Endothelial cell (in vitro differentiated cells): ENCODE measurements around the gene TK1. TPM values are rescaled to one million over a fixed set of nuclear protein-coding genes. Genes with fewer than 3 reads are reported as not detected.

Experiments
- DNase-seq: peaks from one replicate; pipeline ENCODE4 v3.0.0; 2021; ENCODE audit warnings: low spot score
- H3K27ac Mint-ChIP-seq: one replicate; pipeline ENCODE4 v1.8.0; 2021; ENCODE audit warnings: mixed read lengths, inconsistent platforms; ENCODE audit not compliant: unreplicated experiment
- H3K27me3 Mint-ChIP-seq: one replicate; pipeline ENCODE4 v1.8.0; 2021; ENCODE audit warnings: mild to moderate bottlenecking, moderate library complexity, mixed read lengths, inconsistent platforms; ENCODE audit not compliant: unreplicated experiment
- H3K36me3 Mint-ChIP-seq: one replicate; pipeline ENCODE4 v1.8.0; 2021; ENCODE audit warnings: mild to moderate bottlenecking, low read depth, mixed read lengths, inconsistent platforms; ENCODE audit not compliant: unreplicated experiment
- H3K4me1 Mint-ChIP-seq: one replicate; pipeline ENCODE4 v1.8.0; 2021; ENCODE audit warnings: mild to moderate bottlenecking, mixed read lengths, inconsistent platforms; ENCODE audit not compliant: unreplicated experiment
- H3K4me3 Mint-ChIP-seq: one replicate; pipeline ENCODE4 v1.8.0; 2021; ENCODE audit warnings: mild to moderate bottlenecking, mixed read lengths, inconsistent platforms; ENCODE audit not compliant: unreplicated experiment
- H3K9me3 Mint-ChIP-seq: one replicate; pipeline ENCODE4 v1.8.0; 2021; ENCODE audit warnings: mixed read lengths, inconsistent platforms; ENCODE audit not compliant: unreplicated experiment
- CTCF ChIP-seq: fragments of 200-600 bp; sonication (generic); IDR thresholded peaks from one replicate; pipeline ENCODE4 v1.5.0; 2021; ENCODE audit warnings: antibody characterized with exemption; ENCODE audit not compliant: unreplicated experiment
- total RNA-seq: library from RNA; stranded (reverse); fragmentation: NEBNext Ultra II Directional; extraction: Animal tissue kit (Norgen Biotek cat#: 25700); gene quantifications from one replicate; pipeline ENCODE4 v1.2.1, GENCODE V29; 2021; ENCODE audit not compliant: unreplicated experiment

TK1 gene
- total RNA-seq, 1 donor from 2014 or later, result 23.8 TPM

- no peak for TF ChIP-seq CTCF
- H3K4me3 Mint-ChIP-seq, result peak overlapping the region; percentile 93
- peak overlapping the region; percentile 81 for H3K27ac Mint-ChIP-seq
- H3K4me1 Mint-ChIP-seq, result peaks cover 36% of the 10 kb centered on the region
- H3K36me3 Mint-ChIP-seq, result peaks cover 15% of the 10 kb centered on the region
- H3K9me3 Mint-ChIP-seq, result no peaks in the 10 kb centered on the region
- peak; percentile 53 for DNase-seq
- H3K27me3 Mint-ChIP-seq, result peaks cover 1% of the 10 kb centered on the region
These were observed 59.5 kb downstream of the TK1 start for GRCh38 chr17:78127239-78127887.

DNA sequence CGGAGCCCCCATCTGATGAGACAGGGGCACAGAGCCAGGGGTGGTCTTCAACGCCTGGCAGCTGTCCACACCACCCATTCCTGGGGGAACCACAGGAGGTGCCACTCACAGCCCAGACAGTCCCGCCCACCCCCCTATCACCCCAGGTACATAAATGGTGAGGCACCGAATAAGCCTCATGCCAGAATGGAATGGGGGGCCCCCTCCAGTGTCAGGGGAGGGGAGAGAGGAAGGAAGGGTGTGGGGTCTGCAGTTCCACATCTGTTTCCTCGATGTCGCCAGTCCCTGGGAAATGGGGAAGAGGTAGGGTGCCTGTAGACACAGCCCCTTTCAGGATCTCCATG, 60.0 kb downstream of the TK1 start:
- H3K4me1 Mint-ChIP-seq, result peaks cover 36% of the 10 kb centered on the region
- H3K9me3 Mint-ChIP-seq, result no peaks in the 10 kb centered on the region
- peak overlapping the region; percentile 81 for H3K27ac Mint-ChIP-seq

GRCh38 chr17:78125976-78126894, 60.6 kb downstream of the TK1 start:
- Mint-ChIP-seq H3K4me3 (no peak overlapping the region), H3K27ac (no peak overlapping the region), H3K27me3 (peaks cover 1% of the 10 kb centered on the region)

More for the DNA sequence above, 60.0 kb downstream of the TK1 start:
- no peak for TF ChIP-seq CTCF
- Mint-ChIP-seq H3K4me3 (peak overlapping the region; percentile 93), H3K27me3 (peaks cover 1% of the 10 kb centered on the region), H3K36me3 (peaks cover 15% of the 10 kb centered on the region)
- no peak for DNase-seq

DNA sequence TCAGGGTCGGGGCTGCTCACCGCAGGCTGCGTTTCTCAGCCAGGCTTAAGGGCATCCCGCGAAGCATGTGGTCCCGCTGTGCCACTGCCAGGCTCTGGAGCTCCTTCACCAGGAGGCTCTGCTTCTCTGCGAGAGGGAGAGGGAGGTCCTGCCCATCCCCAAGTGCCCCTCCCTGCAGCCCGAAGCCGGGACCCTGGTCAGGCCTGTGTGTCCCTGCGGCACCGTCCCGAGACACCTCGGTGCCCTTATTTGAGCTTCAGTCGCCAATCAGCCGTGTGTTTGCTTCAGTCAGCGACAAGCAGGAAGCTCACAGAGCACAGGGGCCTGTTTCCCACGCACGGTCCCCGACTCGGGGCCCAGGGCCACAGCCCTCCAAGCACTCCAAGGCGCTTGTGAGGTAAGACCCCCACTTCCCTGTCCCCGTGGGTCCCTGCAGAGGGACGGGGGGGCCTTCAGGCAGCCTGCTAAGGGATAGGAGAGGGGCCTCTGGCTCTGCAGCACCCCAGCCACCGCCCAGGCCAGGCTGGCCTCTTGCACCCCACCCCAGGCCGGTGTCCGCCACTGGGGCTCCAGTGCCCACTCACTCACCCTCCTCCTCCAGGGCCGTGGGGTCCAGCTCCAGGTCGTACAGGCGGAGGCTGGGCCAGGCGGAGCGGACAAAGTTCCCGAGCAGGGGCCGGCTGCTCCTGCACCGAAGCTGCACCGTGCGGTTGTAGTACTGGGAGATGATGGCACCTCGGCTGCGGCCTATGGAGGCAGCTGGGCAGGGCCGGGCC, 61.5 kb downstream of the TK1 start:
- Mint-ChIP-seq H3K27ac (no peak overlapping the region), H3K27me3 (peaks cover 1% of the 10 kb centered on the region), H3K9me3 (no peaks in the 10 kb centered on the region), H3K36me3 (peaks cover 15% of the 10 kb centered on the region), H3K4me3 (no peak overlapping the region), H3K4me1 (peaks cover 27% of the 10 kb centered on the region)
- TF ChIP-seq CTCF, result no peak
- no peak for DNase-seq

More at GRCh38 chr17:78125976-78126894, 60.6 kb downstream of the TK1 start:
- no peaks in the 10 kb centered on the region for H3K9me3 Mint-ChIP-seq
- TF ChIP-seq CTCF, result no peak
- DNase-seq, result no peak
- H3K4me1 Mint-ChIP-seq, result peaks cover 36% of the 10 kb centered on the region
- H3K36me3 Mint-ChIP-seq, result peaks cover 15% of the 10 kb centered on the region
